Ectodermal cell (in vitro differentiated cells): ENCODE data around the gene SCGB1A1.

Source experiments
- H3K27ac ChIP-seq: 2 replicates; pipeline ENCODE4 v1.7.0; 2013; ENCODE audit warnings: mild to moderate bottlenecking, low read depth, low read length; ENCODE audit not compliant: insufficient read depth, poor library complexity, severe bottlenecking
- H3K27me3 ChIP-seq: 2 replicates; pipeline ENCODE4 v1.7.0; 2013; ENCODE audit warnings: mild to moderate bottlenecking, low read length; ENCODE audit not compliant: insufficient read depth, control insufficient read depth, poor library complexity, severe bottlenecking
- H3K36me3 ChIP-seq: one replicate; pipeline ENCODE4 v1.7.0; 2013; ENCODE audit warnings: low read length; ENCODE audit not compliant: control insufficient read depth, insufficient read depth
- H3K4me1 ChIP-seq: one replicate; pipeline ENCODE4 v1.7.0; 2013; ENCODE audit warnings: low read length; ENCODE audit not compliant: control insufficient read depth, insufficient read depth
- H3K4me3 ChIP-seq: 2 replicates; pipeline ENCODE4 v1.7.0; 2013; ENCODE audit warnings: low read depth, low read length, control low read depth; ENCODE audit not compliant: insufficient read depth
- H3K9me3 ChIP-seq: 2 replicates; pipeline ENCODE4 v1.7.0; 2013; ENCODE audit warnings: mild to moderate bottlenecking, low read length, moderate library complexity; ENCODE audit not compliant: control insufficient read depth
- WGBS, 2 experiments: methylation state at CpG; one replicate each; pipeline ENCODE4 v1.1.7; 2013; ENCODE audit warnings: missing lambda C conversion rate in 2 of 2; 5-methylcytosine and 5-hydroxymethylcytosine counted together

SCGB1A1 gene

GRCh38 chr11:62387381-62387780 is 31.5 kb upstream of the SCGB1A1 start:
- H3K4me3 ChIP-seq: no peak overlapping the region
- WGBS, 2 experiments: 90 to 91% methylated on average over 3 of the region's 3 CpGs
- H3K27me3 ChIP-seq: no peaks in the 10 kb centered on the region
- no peaks in the 10 kb centered on the region for H3K36me3 ChIP-seq
- H3K4me1 ChIP-seq: no peaks in the 10 kb centered on the region
- no peak overlapping the region for H3K27ac ChIP-seq
- H3K9me3 ChIP-seq: no peaks in the 10 kb centered on the region

- no peak overlapping the region for H3K4me3 ChIP-seq
- H3K36me3 ChIP-seq: no peaks in the 10 kb centered on the region
- no peaks in the 10 kb centered on the region for H3K4me1 ChIP-seq
- no peak overlapping the region for H3K27ac ChIP-seq
- no peaks in the 10 kb centered on the region for H3K27me3 ChIP-seq
- 91 to 93% methylated on average over 11 of the region's 11 CpGs for WGBS, 2 experiments
- no peaks in the 10 kb centered on the region for H3K9me3 ChIP-seq
Measured at GRCh38 chr11:62388999-62389398, 29.8 kb upstream of the SCGB1A1 start.

GRCh38 chr11:62390237-62390636 is 28.6 kb upstream of the SCGB1A1 start:
- Histone ChIP-seq H3K9me3 (no peaks in the 10 kb centered on the region), H3K4me3 (no peak overlapping the region), H3K27ac (no peak overlapping the region), H3K36me3 (no peaks in the 10 kb centered on the region), H3K27me3 (no peaks in the 10 kb centered on the region), H3K4me1 (peaks cover 1% of the 10 kb centered on the region)
- WGBS, 2 experiments: 72 to 77% methylated on average over 5 of the region's 5 CpGs

- Histone ChIP-seq H3K4me1 (peaks cover 3% of the 10 kb centered on the region), H3K9me3 (no peaks in the 10 kb centered on the region), H3K27ac (no peak overlapping the region), H3K36me3 (no peaks in the 10 kb centered on the region), H3K27me3 (no peaks in the 10 kb centered on the region), H3K4me3 (no peak overlapping the region)
- 90 to 100% methylated on average over 1 of the region's 1 CpG for WGBS, 2 experiments
Measured at GRCh38 chr11:62390722-62391121, 28.1 kb upstream of the SCGB1A1 start.

- H3K4me3 ChIP-seq: no peak overlapping the region
- no peaks in the 10 kb centered on the region for H3K36me3 ChIP-seq
- 91 to 92% methylated on average over 16 of the region's 16 CpGs for WGBS, 2 experiments
- no peaks in the 10 kb centered on the region for H3K9me3 ChIP-seq
- no peak overlapping the region for H3K27ac ChIP-seq
- peaks cover 3% of the 10 kb centered on the region for H3K4me1 ChIP-seq
- no peaks in the 10 kb centered on the region for H3K27me3 ChIP-seq
Measured at GRCh38 chr11:62391642-62392425, 27.0 kb upstream of the SCGB1A1 start.

- Histone ChIP-seq H3K4me3 (no peak overlapping the region), H3K9me3 (no peaks in the 10 kb centered on the region), H3K36me3 (no peaks in the 10 kb centered on the region), H3K27me3 (no peaks in the 10 kb centered on the region), H3K4me1 (peaks cover 3% of the 10 kb centered on the region), H3K27ac (no peak overlapping the region)
- WGBS, 2 experiments: 82 to 91% methylated on average over 3 of the region's 3 CpGs
Measured at GRCh38 chr11:62392506-62392905, 26.3 kb upstream of the SCGB1A1 start.

- WGBS, 2 experiments: 88 to 94% methylated on average over 12 of the region's 12 CpGs
Measured at GRCh38 chr11:62393061-62393611, 25.7 kb upstream of the SCGB1A1 start.

GRCh38 chr11:62393735-62394134 is 25.1 kb upstream of the SCGB1A1 start:
- H3K27me3 ChIP-seq: no peaks in the 10 kb centered on the region
- 91 to 96% methylated on average over 5 of the region's 5 CpGs for WGBS, 2 experiments

More at GRCh38 chr11:62393061-62393611, 25.7 kb upstream of the SCGB1A1 start:
- no peak overlapping the region for H3K4me3 ChIP-seq
- no peaks in the 10 kb centered on the region for H3K9me3 ChIP-seq
- no peaks in the 10 kb centered on the region for H3K36me3 ChIP-seq
- H3K27me3 ChIP-seq: no peaks in the 10 kb centered on the region
- H3K27ac ChIP-seq: no peak overlapping the region
- H3K4me1 ChIP-seq: peaks cover 6% of the 10 kb centered on the region

GRCh38 chr11:62394825-62395538 is 23.9 kb upstream of the SCGB1A1 start:
- no peaks in the 10 kb centered on the region for H3K36me3 ChIP-seq
- no peak overlapping the region for H3K27ac ChIP-seq
- H3K9me3 ChIP-seq: no peaks in the 10 kb centered on the region
- H3K4me3 ChIP-seq: no peak overlapping the region
- 20 to 21% methylated on average over 14 of the region's 14 CpGs for WGBS, 2 experiments
- H3K27me3 ChIP-seq: no peaks in the 10 kb centered on the region
- H3K4me1 ChIP-seq: peaks cover 24% of the 10 kb centered on the region

More at GRCh38 chr11:62393735-62394134, 25.1 kb upstream of the SCGB1A1 start:
- no peaks in the 10 kb centered on the region for H3K9me3 ChIP-seq
- H3K4me1 ChIP-seq: peaks cover 12% of the 10 kb centered on the region
- no peak overlapping the region for H3K27ac ChIP-seq
- no peak overlapping the region for H3K4me3 ChIP-seq
- H3K36me3 ChIP-seq: no peaks in the 10 kb centered on the region

- WGBS, 2 experiments: 88 to 92% methylated on average over 9 to 10 of the region's 10 CpGs
- Histone ChIP-seq H3K27ac (no peak overlapping the region), H3K9me3 (no peaks in the 10 kb centered on the region), H3K27me3 (no peaks in the 10 kb centered on the region), H3K36me3 (no peaks in the 10 kb centered on the region), H3K4me3 (no peak overlapping the region), H3K4me1 (peaks cover 24% of the 10 kb centered on the region)
Measured at GRCh38 chr11:62395885-62396551, 22.8 kb upstream of the SCGB1A1 start.
